Prostate gland (tissue), 2 donors: ENCODE results near the gene TBRG1.

ENCODE experiments used
- CTCF ChIP-seq, 4 experiments: fragments of 200-600 bp in 2 of 4; fragments of 450-650 bp in 2 of 4; sonication (generic) in 2 of 4; IDR thresholded peaks; 1 replicate in 3 of 4; 2 replicates in 1 of 4; pipeline ENCODE4 v1.5.1; 2016 to 2019; ENCODE audit warnings: antibody characterized with exemption in 4 of 4, mild to moderate bottlenecking in 2 of 4, moderate library complexity in 2 of 4
- POLR2A ChIP-seq: fragments of 450-650 bp; IDR thresholded peaks from one replicate; pipeline ENCODE4 v1.6.1; 2016; ENCODE audit warnings: antibody characterized with exemption, mild to moderate bottlenecking

GRCh38 chr11:124681421-124681820 lies 58.8 kb downstream of the TBRG1 start:
- TF ChIP-seq CTCF (IDR thresholded peaks at IDR 0.05) (no peak), POLR2A (no peak)
